ENCODE data around the gene MTHFD2.

The MTHFD2 gene

GRCh38 chr2:74222300-74222650 lies 23.9 kb downstream of the MTHFD2 start:
- no peak overlapping the region for H2BK5ac ChIP-seq (ENCODE audit: low read depth, low read length, poor library complexity, severe bottlenecking)
- peaks cover 11 to 29% of the 10 kb centered on the region in 2 experiments for H3K36me3 ChIP-seq (ENCODE audit: control insufficient read depth in 1 of 2, insufficient read depth in 2 of 2, low read depth in 1 of 2, low read length in 2 of 2)
- H2BK120ac ChIP-seq (ENCODE audit: low read depth, low read length) = no peak overlapping the region
- peaks cover 0 to 3% of the 10 kb centered on the region in 2 experiments for H3K27me3 ChIP-seq (ENCODE audit: control insufficient read depth in 1 of 2, insufficient read depth in 1 of 2, low read length in 2 of 2)
- 92% methylated on average over 5 of the region's 6 CpGs for WGBS
- no peak overlapping the region for H2BK12ac ChIP-seq (ENCODE audit: low read length in 2 of 2)
- no peak overlapping the region for H3K23ac ChIP-seq (ENCODE audit: low read length in 2 of 2)
- no peak overlapping the region for H3K18ac ChIP-seq (ENCODE audit: low read depth in 1 of 2, low read length in 2 of 2)
- H3K4ac ChIP-seq (ENCODE audit: low read depth in 1 of 2, low read length in 2 of 2) = no peak overlapping the region
- no peaks in the 10 kb centered on the region for H3K9me3 ChIP-seq (ENCODE audit: control insufficient read depth, low read length)
- no peak overlapping the region for H3K27ac ChIP-seq (ENCODE audit: low read length, poor library complexity, severe bottlenecking)
- no peak overlapping the region for H3K4me2 ChIP-seq (ENCODE audit: low read length, poor library complexity, severe bottlenecking)
- H3K79me1 ChIP-seq (replicated peaks; ENCODE audit: low read length, poor library complexity, severe bottlenecking) = no peaks in the 10 kb centered on the region
- no peak overlapping the region for H2AFZ ChIP-seq (ENCODE audit: low read depth, low read length)
- no peak overlapping the region for H2BK15ac ChIP-seq (ENCODE audit: low read depth, poor library complexity, severe bottlenecking)
- no peak overlapping the region for H4K8ac ChIP-seq (ENCODE audit: low read length)
- H2AK5ac ChIP-seq (ENCODE audit: low read length, severe bottlenecking) = no peak overlapping the region
- no peak overlapping the region for H3K14ac ChIP-seq (ENCODE audit: low read length in 2 of 2)
- no peak for DNase-seq
- H3K4me1 ChIP-seq (ENCODE audit: control insufficient read depth, insufficient read depth, low read depth, low read length) = no peaks in the 10 kb centered on the region
- H3K4me3 ChIP-seq (ENCODE audit: insufficient read depth in 1 of 2, low read depth in 1 of 2, low read length in 2 of 2) = no peak overlapping the region
- no peak overlapping the region for H3K9ac ChIP-seq (ENCODE audit: low read length)
- no peak overlapping the region for H4K91ac ChIP-seq (ENCODE audit: low read length)

- Histone ChIP-seq H2BK15ac (ENCODE audit: low read depth, poor library complexity, severe bottlenecking) (no peak overlapping the region), H3K4me1 (ENCODE audit: control insufficient read depth, insufficient read depth, low read depth, low read length) (no peaks in the 10 kb centered on the region), H3K23ac (ENCODE audit: low read length in 2 of 2) (no peak overlapping the region), H3K27me3 (ENCODE audit: control insufficient read depth in 1 of 2, insufficient read depth in 1 of 2, low read length in 2 of 2) (peaks cover 0 to 10% of the 10 kb centered on the region in 2 experiments), H3K9ac (ENCODE audit: low read length) (peak overlapping the region; percentile 50), H2AFZ (ENCODE audit: low read depth, low read length) (no peak overlapping the region), H3K36me3 (ENCODE audit: control insufficient read depth in 1 of 2, insufficient read depth in 2 of 2, low read depth in 1 of 2, low read length in 2 of 2) (peaks cover 6 to 18% of the 10 kb centered on the region in 2 experiments), H3K27ac (ENCODE audit: low read length, poor library complexity, severe bottlenecking) (no peak overlapping the region), H3K4ac (ENCODE audit: low read depth in 1 of 2, low read length in 2 of 2) (no peak overlapping the region), H3K79me1 (replicated peaks; ENCODE audit: low read length, poor library complexity, severe bottlenecking) (no peaks in the 10 kb centered on the region), H2AK5ac (ENCODE audit: low read length, severe bottlenecking) (no peak overlapping the region), H3K4me3 (ENCODE audit: insufficient read depth in 1 of 2, low read depth in 1 of 2, low read length in 2 of 2) (no peak overlapping the region), H4K8ac (ENCODE audit: low read length) (no peak overlapping the region), H3K4me2 (ENCODE audit: low read length, poor library complexity, severe bottlenecking) (no peak overlapping the region), H2BK5ac (ENCODE audit: low read depth, low read length, poor library complexity, severe bottlenecking) (no peak overlapping the region), H2BK120ac (ENCODE audit: low read depth, low read length) (no peak overlapping the region), H3K18ac (ENCODE audit: low read depth in 1 of 2, low read length in 2 of 2) (no peak overlapping the region), H2BK12ac (ENCODE audit: low read length in 2 of 2) (no peak overlapping the region), H3K14ac (ENCODE audit: low read length in 2 of 2) (no peak overlapping the region), H4K91ac (ENCODE audit: low read length) (no peak overlapping the region), H3K9me3 (ENCODE audit: control insufficient read depth, low read length) (no peaks in the 10 kb centered on the region)
- no peak for DNase-seq
- 92% methylated on average over 8 of the region's 8 CpGs for WGBS
Measured at GRCh38 chr2:74223941-74224770, 25.7 kb downstream of the MTHFD2 start.

- WGBS = 84% methylated on average over 3 of the region's 4 CpGs
- no peak for DNase-seq
- no peak overlapping the region for H2BK120ac ChIP-seq (ENCODE audit: low read depth, low read length)
- no peak overlapping the region for H3K4me2 ChIP-seq (ENCODE audit: low read length, poor library complexity, severe bottlenecking)
- peaks cover 0 to 10% of the 10 kb centered on the region in 2 experiments for H3K27me3 ChIP-seq (ENCODE audit: control insufficient read depth in 1 of 2, insufficient read depth in 1 of 2, low read length in 2 of 2)
- no peak overlapping the region for H2AK5ac ChIP-seq (ENCODE audit: low read length, severe bottlenecking)
- no peak overlapping the region for H3K23ac ChIP-seq (ENCODE audit: low read length in 2 of 2)
- no peak overlapping the region for H4K8ac ChIP-seq (ENCODE audit: low read length)
- H2BK15ac ChIP-seq (ENCODE audit: low read depth, poor library complexity, severe bottlenecking) = no peak overlapping the region
- no peaks in the 10 kb centered on the region for H3K79me1 ChIP-seq (replicated peaks; ENCODE audit: low read length, poor library complexity, severe bottlenecking)
- H3K18ac ChIP-seq (ENCODE audit: low read depth in 1 of 2, low read length in 2 of 2) = no peak overlapping the region
- H3K14ac ChIP-seq (ENCODE audit: low read length in 2 of 2) = no peak overlapping the region
- peaks cover 6 to 10% of the 10 kb centered on the region in 2 experiments for H3K36me3 ChIP-seq (ENCODE audit: control insufficient read depth in 1 of 2, insufficient read depth in 2 of 2, low read depth in 1 of 2, low read length in 2 of 2)
- H3K9ac ChIP-seq (ENCODE audit: low read length) = no peak overlapping the region
- H3K4ac ChIP-seq (ENCODE audit: low read depth in 1 of 2, low read length in 2 of 2) = no peak overlapping the region
- H3K27ac ChIP-seq (ENCODE audit: low read length, poor library complexity, severe bottlenecking) = no peak overlapping the region
- H2BK5ac ChIP-seq (ENCODE audit: low read depth, low read length, poor library complexity, severe bottlenecking) = no peak overlapping the region
- H2AFZ ChIP-seq (ENCODE audit: low read depth, low read length) = no peak overlapping the region
- no peak overlapping the region for H3K4me3 ChIP-seq (ENCODE audit: insufficient read depth in 1 of 2, low read depth in 1 of 2, low read length in 2 of 2)
- H3K4me1 ChIP-seq (ENCODE audit: control insufficient read depth, insufficient read depth, low read depth, low read length) = no peaks in the 10 kb centered on the region
- H3K9me3 ChIP-seq (ENCODE audit: control insufficient read depth, low read length) = no peaks in the 10 kb centered on the region
- H4K91ac ChIP-seq (ENCODE audit: low read length) = no peak overlapping the region
- no peak overlapping the region for H2BK12ac ChIP-seq (ENCODE audit: low read length in 2 of 2)
Measured at GRCh38 chr2:74225698-74226459, 27.5 kb downstream of the MTHFD2 start.

GRCh38 chr2:74226648-74227213 lies 28.3 kb downstream of the MTHFD2 start:
- Histone ChIP-seq H3K14ac (ENCODE audit: low read length in 2 of 2) (no peak overlapping the region), H3K36me3 (ENCODE audit: control insufficient read depth in 1 of 2, insufficient read depth in 2 of 2, low read depth in 1 of 2, low read length in 2 of 2) (peaks cover 3% of the 10 kb centered on the region in 2 experiments), H3K4me1 (ENCODE audit: control insufficient read depth, insufficient read depth, low read depth, low read length) (no peaks in the 10 kb centered on the region), H4K91ac (ENCODE audit: low read length) (no peak overlapping the region), H3K9ac (ENCODE audit: low read length) (no peak overlapping the region), H2BK5ac (ENCODE audit: low read depth, low read length, poor library complexity, severe bottlenecking) (no peak overlapping the region), H3K27me3 (ENCODE audit: control insufficient read depth in 1 of 2, insufficient read depth in 1 of 2, low read length in 2 of 2) (peaks cover 0 to 10% of the 10 kb centered on the region in 2 experiments), H2AK5ac (ENCODE audit: low read length, severe bottlenecking) (no peak overlapping the region), H2AFZ (ENCODE audit: low read depth, low read length) (no peak overlapping the region), H3K27ac (ENCODE audit: low read length, poor library complexity, severe bottlenecking) (no peak overlapping the region), H3K4me3 (ENCODE audit: insufficient read depth in 1 of 2, low read depth in 1 of 2, low read length in 2 of 2) (no peak overlapping the region), H3K4ac (ENCODE audit: low read depth in 1 of 2, low read length in 2 of 2) (no peak overlapping the region), H4K8ac (ENCODE audit: low read length) (no peak overlapping the region), H2BK12ac (ENCODE audit: low read length in 2 of 2) (no peak overlapping the region), H2BK15ac (ENCODE audit: low read depth, poor library complexity, severe bottlenecking) (no peak overlapping the region), H3K18ac (ENCODE audit: low read depth in 1 of 2, low read length in 2 of 2) (no peak overlapping the region), H3K23ac (ENCODE audit: low read length in 2 of 2) (no peak overlapping the region), H3K4me2 (ENCODE audit: low read length, poor library complexity, severe bottlenecking) (no peak overlapping the region), H3K9me3 (ENCODE audit: control insufficient read depth, low read length) (no peaks in the 10 kb centered on the region), H3K79me1 (replicated peaks; ENCODE audit: low read length, poor library complexity, severe bottlenecking) (no peaks in the 10 kb centered on the region), H2BK120ac (ENCODE audit: low read depth, low read length) (no peak overlapping the region)
- 93% methylated on average over 19 of the region's 21 CpGs for WGBS
- no peak for DNase-seq

Data from mesenchymal stem cell (in vitro differentiated cells and primary cell).